ENCODE data around the gene METTL3. TPM values are rescaled to one million over a fixed set of nuclear protein-coding genes. Genes with fewer than 3 reads are reported as not detected.
A peak's percentile ranks its signal among the peaks of the same experiment; 100 is the strongest.

The METTL3 gene
- total and polyA plus RNA-seq, 2 of the 13 experiments (the other 11 are each of a cell fraction or from before 2014, with no cell fraction given) = 123 to 130 TPM

DNA sequence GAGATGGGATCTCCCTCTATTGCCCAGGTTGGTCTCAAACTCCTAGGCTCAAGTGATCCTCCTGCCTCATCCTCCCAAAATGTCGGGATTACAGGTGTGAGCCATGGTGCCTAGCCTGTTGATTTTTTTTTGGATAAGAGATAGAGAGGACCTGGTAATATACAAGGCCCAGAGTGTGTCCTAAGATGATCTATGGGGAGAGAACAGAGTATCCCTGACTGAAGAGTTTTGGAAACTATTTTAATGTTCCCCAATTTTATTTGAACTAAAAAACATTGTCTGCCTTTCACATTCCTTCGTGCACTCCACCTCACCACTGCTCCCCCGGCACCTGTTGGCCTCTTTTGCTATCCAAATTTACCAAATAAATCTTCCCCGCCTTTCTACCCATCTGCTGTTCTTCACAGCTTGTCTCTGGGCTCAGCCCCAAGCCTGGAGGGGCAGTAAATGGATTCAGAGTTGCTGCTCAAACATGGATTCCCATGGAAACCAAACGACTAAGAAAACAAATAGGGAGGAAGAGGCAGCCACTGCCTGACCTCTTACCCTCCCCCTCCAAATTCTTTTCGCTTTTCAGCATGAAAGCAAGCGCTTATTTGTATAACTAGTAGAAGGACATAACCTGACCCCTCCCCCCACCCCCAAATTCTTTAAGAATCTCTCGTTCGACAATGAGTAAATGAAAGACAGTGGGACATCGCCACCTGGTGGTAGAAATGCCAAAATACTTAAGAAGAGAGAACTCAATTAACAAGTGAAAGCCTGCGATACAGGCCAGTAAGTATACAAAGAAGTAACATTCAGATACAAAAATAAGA lies 46.2 kb upstream of the METTL3 start (continued):
- TF ChIP-seq HNF4G (IDR thresholded peaks at IDR 0.05; ENCODE audit: borderline replicate concordance, low read depth, low read length) (no peak; the same call in 1 of the 2 replicates), HNF4G (CRISPR knock-in tag; IDR thresholded peaks at IDR 0.05; ENCODE audit: borderline replicate concordance, low read depth) (0 out of 2 replicates have a peak, but pooled peaks have one; percentile 32), ZNF629 (CRISPR knock-in tag; conservative IDR thresholded peaks at IDR 0.05) (no peak), ZNF724P (CRISPR knock-in tag; IDR thresholded peaks at IDR 0.05; ENCODE audit: borderline replicate concordance) (no peak), KDM5A (IDR thresholded peaks at IDR 0.05; ENCODE audit: borderline replicate concordance, low read length) (peak; percentile 78; the same call in 1 of the 2 replicates), HNF4A (CRISPR knock-in tag; IDR thresholded peaks at IDR 0.05) (peak; percentile 15; the same call in 1 of the 2 replicates), HOXA3 (CRISPR knock-in tag; IDR thresholded peaks at IDR 0.05) (peak; percentile 64), ZNF709 (CRISPR knock-in tag; IDR thresholded peaks at IDR 0.05) (peak; percentile 59; the same call in 1 of the 2 replicates), SMARCC2 (IDR thresholded peaks at IDR 0.05) (no peak), STAG1 (CRISPR knock-in tag; IDR thresholded peaks at IDR 0.05) (peak; percentile 90), ZBTB25 (CRISPR knock-in tag; IDR thresholded peaks at IDR 0.05) (peak; percentile 58), SNAPC4 (CRISPR knock-in tag; IDR thresholded peaks at IDR 0.05) (no peak), ZMYM3 (CRISPR knock-in tag; IDR thresholded peaks at IDR 0.05) (peak; percentile 69; the same call in 1 of the 2 replicates), NR2C2 (CRISPR knock-in tag; IDR thresholded peaks at IDR 0.05; ENCODE audit: borderline replicate concordance) (peak; percentile 44; the same call in 1 of the 2 replicates), MXI1 (IDR thresholded peaks at IDR 0.05; ENCODE audit: borderline replicate concordance, low read depth, low read length) (0 out of 3 replicates have a peak, but pooled peaks have one; percentile 31), GABPA (IDR thresholded peaks at IDR 0.05; ENCODE audit: low read depth, low read length) (no peak), GABPA (CRISPR knock-in tag; IDR thresholded peaks at IDR 0.05; ENCODE audit: low read depth) (0 out of 2 replicates have a peak, but pooled peaks have one; percentile 52), ZNF547 (CRISPR knock-in tag; IDR thresholded peaks at IDR 0.05) (peak; percentile 43; the same call in 1 of the 2 replicates)
- TF ChIP-seq, protein P1, sequence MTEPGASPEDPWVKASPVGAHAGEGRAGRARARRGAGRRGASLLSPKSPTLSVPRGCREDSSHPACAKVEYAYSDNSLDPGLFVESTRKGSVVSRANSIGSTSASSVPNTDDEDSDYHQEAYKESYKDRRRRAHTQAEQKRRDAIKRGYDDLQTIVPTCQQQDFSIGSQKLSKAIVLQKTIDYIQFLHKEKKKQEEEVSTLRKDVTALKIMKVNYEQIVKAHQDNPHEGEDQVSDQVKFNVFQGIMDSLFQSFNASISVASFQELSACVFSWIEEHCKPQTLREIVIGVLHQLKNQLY (CRISPR knock-in tag; IDR thresholded peaks at IDR 0.05) = no peak
- TF ChIP-seq, protein P2, sequence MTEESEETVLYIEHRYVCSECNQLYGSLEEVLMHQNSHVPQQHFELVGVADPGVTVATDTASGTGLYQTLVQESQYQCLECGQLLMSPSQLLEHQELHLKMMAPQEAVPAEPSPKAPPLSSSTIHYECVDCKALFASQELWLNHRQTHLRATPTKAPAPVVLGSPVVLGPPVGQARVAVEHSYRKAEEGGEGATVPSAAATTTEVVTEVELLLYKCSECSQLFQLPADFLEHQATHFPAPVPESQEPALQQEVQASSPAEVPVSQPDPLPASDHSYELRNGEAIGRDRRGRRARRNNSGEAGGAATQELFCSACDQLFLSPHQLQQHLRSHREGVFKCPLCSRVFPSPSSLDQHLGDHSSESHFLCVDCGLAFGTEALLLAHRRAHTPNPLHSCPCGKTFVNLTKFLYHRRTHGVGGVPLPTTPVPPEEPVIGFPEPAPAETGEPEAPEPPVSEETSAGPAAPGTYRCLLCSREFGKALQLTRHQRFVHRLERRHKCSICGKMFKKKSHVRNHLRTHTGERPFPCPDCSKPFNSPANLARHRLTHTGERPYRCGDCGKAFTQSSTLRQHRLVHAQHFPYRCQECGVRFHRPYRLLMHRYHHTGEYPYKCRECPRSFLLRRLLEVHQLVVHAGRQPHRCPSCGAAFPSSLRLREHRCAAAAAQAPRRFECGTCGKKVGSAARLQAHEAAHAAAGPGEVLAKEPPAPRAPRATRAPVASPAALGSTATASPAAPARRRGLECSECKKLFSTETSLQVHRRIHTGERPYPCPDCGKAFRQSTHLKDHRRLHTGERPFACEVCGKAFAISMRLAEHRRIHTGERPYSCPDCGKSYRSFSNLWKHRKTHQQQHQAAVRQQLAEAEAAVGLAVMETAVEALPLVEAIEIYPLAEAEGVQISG (CRISPR knock-in tag; IDR thresholded peaks at IDR 0.05) = peak; percentile 73
